ENCODE measurements around the gene SLC45A2. TPM values are rescaled to one million over a fixed set of nuclear protein-coding genes. Genes with fewer than 3 reads are reported as not detected.

The SLC45A2 gene
- total RNA-seq, 1 donor from 2014 or later: not detected

DNA sequence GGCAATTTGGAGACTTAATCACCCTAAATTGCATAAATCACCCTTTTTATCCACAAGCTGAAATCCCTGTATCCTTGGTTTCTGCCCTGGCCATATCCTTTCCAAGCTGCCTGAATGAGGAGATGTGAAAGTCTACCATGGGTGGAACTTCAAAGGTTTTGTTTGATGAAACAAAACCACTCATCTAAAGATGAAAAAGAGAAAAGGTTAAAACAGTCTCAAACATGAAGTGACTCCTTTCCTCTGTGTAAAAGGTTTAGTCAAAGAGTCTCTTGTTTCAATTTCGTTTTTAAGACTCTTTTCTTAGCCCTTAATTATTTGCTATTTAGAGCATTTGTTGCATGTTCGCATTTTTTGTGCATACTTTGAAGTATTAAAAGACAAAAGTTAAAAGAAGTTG lies 11.2 kb downstream of the SLC45A2 start:
- TF ChIP-seq, protein P1, sequence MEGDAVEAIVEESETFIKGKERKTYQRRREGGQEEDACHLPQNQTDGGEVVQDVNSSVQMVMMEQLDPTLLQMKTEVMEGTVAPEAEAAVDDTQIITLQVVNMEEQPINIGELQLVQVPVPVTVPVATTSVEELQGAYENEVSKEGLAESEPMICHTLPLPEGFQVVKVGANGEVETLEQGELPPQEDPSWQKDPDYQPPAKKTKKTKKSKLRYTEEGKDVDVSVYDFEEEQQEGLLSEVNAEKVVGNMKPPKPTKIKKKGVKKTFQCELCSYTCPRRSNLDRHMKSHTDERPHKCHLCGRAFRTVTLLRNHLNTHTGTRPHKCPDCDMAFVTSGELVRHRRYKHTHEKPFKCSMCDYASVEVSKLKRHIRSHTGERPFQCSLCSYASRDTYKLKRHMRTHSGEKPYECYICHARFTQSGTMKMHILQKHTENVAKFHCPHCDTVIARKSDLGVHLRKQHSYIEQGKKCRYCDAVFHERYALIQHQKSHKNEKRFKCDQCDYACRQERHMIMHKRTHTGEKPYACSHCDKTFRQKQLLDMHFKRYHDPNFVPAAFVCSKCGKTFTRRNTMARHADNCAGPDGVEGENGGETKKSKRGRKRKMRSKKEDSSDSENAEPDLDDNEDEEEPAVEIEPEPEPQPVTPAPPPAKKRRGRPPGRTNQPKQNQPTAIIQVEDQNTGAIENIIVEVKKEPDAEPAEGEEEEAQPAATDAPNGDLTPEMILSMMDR (conservative IDR thresholded peaks at IDR 0.05; ENCODE audit: low read depth, low read length): no peak
- DNase-seq (ENCODE audit: low read depth): no peak
- no peak overlapping the region for H3K4me3 ChIP-seq (ENCODE audit: low read depth, low read length)

DNA sequence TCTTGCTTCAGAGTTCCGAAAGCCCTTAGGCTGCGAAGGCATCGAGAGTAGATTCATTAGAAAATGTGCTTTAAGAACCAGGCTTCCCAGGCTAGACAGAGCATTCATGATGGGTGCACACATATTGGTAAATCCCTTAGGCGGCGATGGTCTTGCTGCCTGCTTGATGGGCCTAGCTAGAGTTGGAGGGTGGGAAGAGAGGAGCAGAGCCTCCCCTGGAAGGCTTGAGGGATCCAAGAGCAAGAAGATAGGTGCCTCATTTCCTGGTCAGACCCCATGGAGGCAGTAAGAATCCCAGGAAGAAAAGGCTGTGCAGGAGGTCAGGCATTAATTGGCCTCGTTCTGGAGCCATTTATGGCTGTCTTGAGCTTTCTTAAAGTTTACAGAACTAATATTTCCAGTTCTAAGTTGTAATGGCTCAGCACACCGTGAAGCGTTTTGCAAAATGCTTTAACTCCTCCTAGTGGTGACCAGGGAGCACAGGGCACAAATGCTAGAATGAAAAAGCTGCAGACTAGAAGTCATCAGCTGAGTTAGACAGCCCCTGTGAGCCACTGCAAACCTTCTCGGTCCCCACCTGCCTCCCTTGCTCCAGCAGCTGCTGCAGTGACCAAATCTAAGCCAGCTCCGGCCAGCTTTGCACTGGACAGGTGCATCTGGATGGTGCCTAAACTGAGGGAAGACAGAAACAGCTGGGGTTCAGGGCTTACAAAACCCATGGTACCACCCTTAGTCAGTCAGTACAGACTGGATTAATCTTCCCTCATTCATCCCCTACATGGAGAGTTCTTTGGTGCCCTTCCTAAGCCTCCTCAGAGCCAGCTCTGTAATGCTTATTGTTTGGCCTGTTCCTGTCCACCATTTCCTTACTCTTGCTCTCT lies 14.7 kb downstream of the SLC45A2 start:
- no peak overlapping the region for H3K4me3 ChIP-seq (ENCODE audit: low read depth, low read length)
- DNase-seq (ENCODE audit: low read depth): no peak
- TF ChIP-seq, protein P1 (conservative IDR thresholded peaks at IDR 0.05; ENCODE audit: low read depth, low read length): peak; percentile 84

GRCh38 chr5:33968211-33969005 lies 16.1 kb downstream of the SLC45A2 start:
- DNase-seq (ENCODE audit: low read depth): no peak
- TF ChIP-seq, protein P1 (conservative IDR thresholded peaks at IDR 0.05; ENCODE audit: low read depth, low read length): no peak
- H3K4me3 ChIP-seq (ENCODE audit: low read depth, low read length): no peak overlapping the region

DNA sequence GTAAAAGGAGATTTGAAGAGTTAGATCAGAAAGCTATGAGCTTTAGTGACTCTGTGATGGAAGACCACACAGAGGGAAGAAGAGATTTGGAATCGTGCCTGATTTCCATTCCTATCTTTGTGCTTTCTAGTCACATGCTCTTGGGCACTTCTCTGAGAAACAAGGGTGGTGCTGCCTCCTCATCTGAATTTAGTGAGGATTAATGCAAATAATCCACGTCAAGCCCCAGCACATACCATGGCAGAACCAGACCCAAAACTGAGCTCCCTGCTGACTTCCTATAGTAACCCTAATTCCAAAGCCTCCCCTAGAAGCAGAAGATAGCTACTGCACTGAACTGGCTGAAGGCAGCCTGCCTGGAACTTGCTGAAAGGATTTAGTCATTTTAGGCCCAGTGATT lies 17.7 kb downstream of the SLC45A2 start:
- TF ChIP-seq, protein P1 (conservative IDR thresholded peaks at IDR 0.05; ENCODE audit: low read depth, low read length): no peak
- H3K4me3 ChIP-seq (ENCODE audit: low read depth, low read length): no peak overlapping the region
- DNase-seq (ENCODE audit: low read depth): no peak

- H3K4me3 ChIP-seq (ENCODE audit: low read depth, low read length): no peak overlapping the region
- no peak for DNase-seq (ENCODE audit: low read depth)
- TF ChIP-seq, protein P1 (conservative IDR thresholded peaks at IDR 0.05; ENCODE audit: low read depth, low read length): no peak
These were observed 20.3 kb downstream of the SLC45A2 start for GRCh38 chr5:33964132-33964700.

- no peak overlapping the region for H3K4me3 ChIP-seq (ENCODE audit: low read depth, low read length)
- no peak for DNase-seq (ENCODE audit: low read depth)
- TF ChIP-seq, protein P1 (conservative IDR thresholded peaks at IDR 0.05; ENCODE audit: low read depth, low read length): no peak
These were observed 26.3 kb downstream of the SLC45A2 start for GRCh38 chr5:33958176-33958575.
